Lower lobe of right lung (tissue), 2 donors: ENCODE results near the gene LIAS. TPM values are rescaled to one million over a fixed set of nuclear protein-coding genes. Genes with fewer than 3 reads are reported as not detected.

ENCODE experiments used
- ATAC-seq, 2 donors: fragments of 200-7000 bp; cut with Tn5 transposase; one replicate each; pipeline ENCODE4 v1.9.1; 2020 to 2022; ENCODE audit warnings: mild to moderate bottlenecking in 2 of 2, moderate library complexity in 2 of 2
- DNase-seq: peaks from one replicate; pipeline ENCODE4 v3.0.0-alpha.2; 2020
- H3K27ac ChIP-seq: fragments of 200-600 bp; one replicate; pipeline ENCODE4 v1.8.0; 2022
- H3K27me3 ChIP-seq: fragments of 200-600 bp; one replicate; pipeline ENCODE4 v1.8.0; 2022; ENCODE audit warnings: low read depth
- H3K36me3 ChIP-seq: fragments of 200-600 bp; one replicate; pipeline ENCODE4 v1.8.0; 2022; ENCODE audit warnings: mild to moderate bottlenecking
- H3K4me1 ChIP-seq: fragments of 200-600 bp; one replicate; pipeline ENCODE4 v1.8.0; 2022
- H3K4me3 ChIP-seq: fragments of 200-600 bp; one replicate; pipeline ENCODE4 v1.8.0; 2022; ENCODE audit warnings: mild to moderate bottlenecking
- H3K9me3 ChIP-seq: fragments of 200-600 bp; one replicate; pipeline ENCODE4 v1.8.0; 2022
- CTCF ChIP-seq: fragments of 200-600 bp; IDR thresholded peaks from one replicate; pipeline ENCODE4 v1.8.0; 2022; ENCODE audit warnings: antibody characterized with exemption, mild to moderate bottlenecking
- intact Hi-C: fragments of 100-400 bp; cut with DNase I; formaldehyde crosslinking; loops from one replicate; pipeline ENCODE4 v1.11.0; 2022
- total RNA-seq: library from RNA; stranded (reverse); fragmentation: NEBNext Ultra II Directional; extraction: Animal tissue kit (Norgen Biotek cat#: 25700); gene quantifications from one replicate; pipeline ENCODE4 v1.2.1, GENCODE V29; 2021
- donor health status: DM: no; HTN: yes; CAD: no; lungs with severe emphysema.

Gene LIAS
- total RNA-seq, 1 donor from 2014 or later, result 13.7 TPM

- Histone ChIP-seq H3K27ac (no peak overlapping the region), H3K36me3 (no peaks in the 10 kb centered on the region), H3K4me3 (no peak overlapping the region), H3K27me3 (no peaks in the 10 kb centered on the region), H3K9me3 (no peaks in the 10 kb centered on the region), H3K4me1 (peaks cover 2% of the 10 kb centered on the region)
- DNase-seq, result no peak
- intact Hi-C loops, result no loop called here
- ATAC-seq, result no peak
- TF ChIP-seq CTCF, result no peak
These were observed 17.3 kb upstream of the LIAS start for GRCh38 chr4:39441593-39441992.

GRCh38 chr4:39442998-39443397 is 15.9 kb upstream of the LIAS start:
- no peak for TF ChIP-seq CTCF
- Histone ChIP-seq H3K4me1 (peaks cover 13% of the 10 kb centered on the region), H3K27me3 (no peaks in the 10 kb centered on the region), H3K4me3 (no peak overlapping the region), H3K27ac (no peak overlapping the region), H3K9me3 (no peaks in the 10 kb centered on the region), H3K36me3 (no peaks in the 10 kb centered on the region)
- DNase-seq (no peak), ATAC-seq (no peak)
- intact Hi-C loops, result no loop called here

GRCh38 chr4:39446483-39446841 is 12.4 kb upstream of the LIAS start:
- ATAC-seq (no peak), DNase-seq (no peak)
- Histone ChIP-seq H3K9me3 (no peaks in the 10 kb centered on the region), H3K4me1 (peaks cover 13% of the 10 kb centered on the region), H3K27me3 (no peaks in the 10 kb centered on the region), H3K36me3 (peaks cover 22% of the 10 kb centered on the region), H3K27ac (peak overlapping the region; percentile 76), H3K4me3 (peak overlapping the region; percentile 60)
- TF ChIP-seq CTCF, result no peak
- intact Hi-C loops, result no loop called here

GRCh38 chr4:39446842-39447573 is 11.8 kb upstream of the LIAS start:
- DNase-seq (peak; percentile 81), ATAC-seq (peak; percentile 90 to 95)
- Histone ChIP-seq H3K9me3 (no peaks in the 10 kb centered on the region), H3K36me3 (peaks cover 27% of the 10 kb centered on the region), H3K4me3 (peak overlapping the region; percentile 60), H3K4me1 (peaks cover 13% of the 10 kb centered on the region), H3K27me3 (no peaks in the 10 kb centered on the region), H3K27ac (peak overlapping the region; percentile 76)
- peak; percentile 27 for TF ChIP-seq CTCF
- intact Hi-C loops, result no loop called here

GRCh38 chr4:39450618-39451017 is 8.2 kb upstream of the LIAS start:
- ATAC-seq (no peak), DNase-seq (no peak)
- peaks cover 64% of the 10 kb centered on the region for H3K36me3 ChIP-seq
- TF ChIP-seq CTCF, result no peak
- no peaks in the 10 kb centered on the region for H3K27me3 ChIP-seq
- H3K4me3 ChIP-seq, result no peak overlapping the region
- H3K4me1 ChIP-seq, result peaks cover 15% of the 10 kb centered on the region
- intact Hi-C loops, result no loop called here
- no peak overlapping the region for H3K27ac ChIP-seq
- no peaks in the 10 kb centered on the region for H3K9me3 ChIP-seq
